Measurements from ENCODE around the gene CD82.

Gene CD82

DNA sequence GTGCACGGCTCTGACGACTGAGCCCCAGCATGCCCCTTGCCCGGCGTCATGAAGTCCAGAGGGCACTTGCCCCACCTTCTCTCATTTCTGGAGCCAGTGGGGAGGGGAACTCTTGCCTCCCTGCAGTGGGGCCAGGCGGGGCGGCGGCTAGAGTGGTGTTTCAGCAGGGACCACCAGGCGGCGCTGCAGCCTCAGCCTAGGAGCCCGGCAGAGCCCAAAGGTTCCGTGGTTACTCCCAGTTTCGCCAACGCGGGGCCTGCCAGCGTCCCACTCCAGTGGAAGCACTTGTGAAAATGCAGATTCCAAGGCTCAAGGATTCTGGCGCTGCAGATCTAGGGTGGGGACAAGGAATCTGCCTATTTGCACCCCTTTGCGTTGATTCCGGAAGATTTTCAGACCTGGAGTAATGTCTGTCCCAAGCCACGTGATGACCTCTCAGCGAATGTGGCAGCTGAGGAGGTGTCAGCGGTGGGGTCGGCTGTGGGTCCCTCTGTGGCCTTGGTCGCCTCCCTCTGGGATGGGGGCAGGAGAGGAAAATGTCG, 55.7 kb downstream of the CD82 start:
- peak in 5 of 6 experiments; percentile 43 to 67 (median 48) for DNase-seq

DNA sequence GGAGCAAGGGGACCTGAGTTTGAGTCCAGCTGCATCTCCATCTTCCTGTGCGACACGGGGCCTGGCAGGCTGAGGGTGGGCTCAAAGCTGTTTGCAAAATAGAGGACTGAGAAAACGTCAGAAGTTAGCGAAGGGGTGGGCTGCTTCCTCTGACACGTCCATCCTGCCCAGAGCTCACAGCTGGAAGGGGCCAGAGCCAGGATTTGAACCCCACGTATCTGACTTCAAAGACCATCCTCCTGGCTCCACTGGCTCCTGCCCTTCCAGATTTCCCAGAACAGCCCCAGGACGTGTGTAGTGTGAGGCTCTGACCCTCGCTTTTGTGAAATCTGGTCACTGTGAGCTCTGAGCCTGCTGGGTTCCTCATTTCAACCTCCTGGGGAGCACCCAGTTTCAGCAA, 56.3 kb downstream of the CD82 start:
- DNase-seq = no peak

DNA sequence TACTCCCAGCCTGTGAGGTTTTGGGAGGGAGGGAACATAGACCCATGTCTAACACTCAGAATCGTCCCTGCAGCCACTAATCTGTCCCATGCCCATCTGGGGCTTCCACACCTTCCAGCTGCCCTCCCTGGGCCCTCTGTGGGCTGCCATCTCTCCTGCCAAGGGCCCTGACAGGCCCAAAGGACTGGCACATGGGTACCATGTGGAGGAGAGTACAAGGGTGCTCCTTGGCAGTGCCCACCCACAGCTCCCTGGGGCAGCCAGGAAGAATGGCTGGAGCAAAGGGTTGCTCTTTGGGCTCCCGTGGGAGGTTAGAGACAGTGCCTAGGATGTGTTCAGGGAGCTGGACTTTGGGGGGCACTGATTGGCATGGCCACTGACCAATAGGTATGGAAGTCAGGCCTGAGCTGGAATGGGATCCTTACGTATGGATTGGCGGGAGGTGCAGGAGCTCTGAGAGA, 56.8 kb downstream of the CD82 start:
- no peak for DNase-seq

DNA sequence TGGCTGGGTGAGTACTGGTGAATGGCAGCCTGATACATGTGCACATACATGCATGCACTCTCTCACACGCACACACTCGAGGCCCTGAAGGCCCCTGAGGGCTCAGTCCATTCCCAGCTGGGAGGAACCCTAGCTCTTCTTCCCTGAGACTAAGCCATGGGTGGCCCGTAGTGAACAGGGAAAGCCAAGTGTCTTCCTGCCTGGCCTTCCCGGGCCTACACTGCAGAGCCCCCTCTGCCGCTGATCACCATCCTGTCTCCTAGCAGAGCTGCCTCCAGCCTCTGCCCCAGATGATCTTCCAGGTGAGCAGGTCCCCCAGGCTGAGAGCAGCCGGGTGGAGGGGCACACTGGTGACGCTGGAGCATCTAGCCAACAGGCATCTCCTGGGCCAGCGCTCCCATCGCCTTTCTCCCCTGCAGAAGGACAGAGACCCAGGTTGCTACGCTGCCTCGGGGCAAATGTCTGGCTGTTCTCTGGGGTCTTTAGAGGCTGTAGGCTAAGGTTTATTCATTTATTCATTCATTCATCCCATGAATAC, 57.3 kb downstream of the CD82 start:
- no peak for DNase-seq

DNA sequence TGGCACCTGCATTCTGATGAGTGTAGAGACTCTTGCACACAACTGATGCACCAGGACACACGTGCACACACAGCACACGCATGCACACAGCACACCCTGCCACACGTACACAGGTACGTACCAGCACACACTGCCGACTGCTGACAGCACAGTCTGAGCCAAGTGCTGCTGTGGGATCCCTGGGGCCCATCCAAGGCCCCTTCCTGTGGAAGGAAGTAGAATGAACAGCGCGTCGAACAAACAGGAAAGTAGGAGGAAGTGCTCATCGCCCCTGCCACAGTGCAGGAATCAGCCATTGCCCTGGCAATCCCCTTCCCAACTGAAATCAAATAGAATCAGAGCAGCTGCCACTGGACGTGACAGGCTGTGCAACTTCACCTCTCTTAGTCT, 57.9 kb downstream of the CD82 start:
- DNase-seq = no peak

DNA sequence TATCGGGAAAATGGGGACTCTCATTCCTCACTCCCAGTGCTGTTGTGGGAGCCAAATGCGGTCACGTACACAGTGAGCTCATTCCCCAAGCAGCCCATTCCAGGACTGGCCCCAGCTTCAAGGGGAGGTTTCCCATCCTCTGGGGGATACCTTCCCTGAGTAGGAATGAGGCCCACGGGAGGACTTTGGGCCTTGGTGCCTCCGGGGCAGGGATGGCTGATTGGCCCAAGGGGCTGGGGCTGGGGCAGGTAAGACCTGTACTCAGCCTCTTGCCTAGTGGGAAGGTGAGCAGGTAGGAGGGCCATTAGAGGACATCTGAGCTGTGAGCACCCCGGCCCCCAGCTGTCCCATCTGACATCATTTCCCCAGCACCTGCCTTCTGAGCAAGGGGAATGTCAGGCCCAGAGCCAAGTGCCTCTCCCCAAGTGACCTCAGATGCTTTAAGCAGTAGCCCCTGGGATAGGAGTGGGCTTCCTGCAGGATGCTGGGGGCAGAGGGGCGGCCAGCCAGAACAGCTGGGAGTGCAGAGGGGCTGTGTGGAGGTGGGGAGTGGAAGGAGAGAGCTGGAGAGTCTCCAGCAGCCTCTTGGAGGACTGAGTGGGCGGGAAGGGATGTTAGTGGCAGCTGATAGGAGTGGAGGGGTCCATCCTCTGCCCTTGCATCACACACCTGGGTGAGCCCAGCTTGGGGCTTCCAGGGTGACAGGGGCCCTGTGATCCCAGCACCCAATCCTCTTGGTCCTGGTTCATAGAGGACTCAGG, 58.4 kb downstream of the CD82 start:
- DNase-seq = no peak

DNA sequence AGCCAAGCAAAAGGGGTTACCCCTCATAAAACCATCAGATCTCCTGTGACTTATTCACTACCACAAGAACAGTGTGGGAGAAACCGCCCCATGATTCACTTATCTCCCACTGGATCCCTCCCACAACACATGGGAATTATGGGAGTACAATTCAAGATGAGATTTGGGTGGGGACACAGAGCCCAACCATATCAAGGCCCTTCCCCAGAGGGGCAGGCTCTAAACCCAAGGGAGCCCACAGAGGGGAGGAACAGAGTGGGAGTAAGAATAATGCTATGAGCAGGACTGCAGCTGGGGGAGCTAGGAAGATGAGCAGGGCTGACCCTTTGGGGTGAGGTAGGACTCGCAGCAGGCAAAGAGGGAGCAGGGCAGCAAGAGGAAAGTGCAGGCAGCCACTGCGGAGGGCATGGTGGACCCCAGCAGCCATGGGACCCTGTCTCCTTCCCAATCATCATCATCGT, 59.3 kb downstream of the CD82 start:
- no peak for DNase-seq

DNA sequence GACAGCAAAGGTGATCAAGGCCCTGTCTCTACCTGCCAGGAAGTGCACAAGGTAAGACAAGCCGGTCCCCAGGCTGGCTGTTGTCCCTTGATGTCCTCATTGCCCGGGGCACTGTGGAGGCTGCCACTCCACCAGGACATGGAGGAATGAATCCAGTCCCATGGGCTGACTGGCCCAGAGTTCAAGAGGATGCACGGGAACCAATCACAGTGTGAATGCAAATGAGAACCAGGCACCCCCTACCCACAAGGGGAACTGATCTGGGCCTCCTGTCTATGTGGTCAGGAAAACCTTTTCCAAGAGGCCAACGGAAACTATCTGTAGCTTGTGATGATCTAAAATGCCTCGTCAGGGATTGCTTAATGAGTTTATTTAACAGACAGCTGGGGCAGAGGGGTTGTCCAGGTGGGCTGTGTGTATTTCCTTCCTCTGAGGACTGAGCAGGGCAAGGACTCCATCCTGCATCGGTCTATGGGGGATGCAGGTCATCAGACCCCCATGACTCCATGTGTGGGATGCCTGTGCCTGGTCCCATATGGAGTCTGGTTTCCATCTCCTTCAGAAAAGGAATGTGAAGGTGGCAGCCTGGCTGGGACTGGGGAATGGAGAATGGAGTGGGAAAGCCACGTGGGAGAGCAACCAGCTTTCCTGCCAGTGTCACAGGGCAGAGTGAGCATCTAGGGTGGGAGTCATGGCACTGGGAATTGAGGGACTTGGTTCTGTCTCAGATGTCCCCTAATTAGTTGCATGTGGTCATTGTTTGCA, 60.5 kb downstream of the CD82 start:
- no peak for DNase-seq

DNA sequence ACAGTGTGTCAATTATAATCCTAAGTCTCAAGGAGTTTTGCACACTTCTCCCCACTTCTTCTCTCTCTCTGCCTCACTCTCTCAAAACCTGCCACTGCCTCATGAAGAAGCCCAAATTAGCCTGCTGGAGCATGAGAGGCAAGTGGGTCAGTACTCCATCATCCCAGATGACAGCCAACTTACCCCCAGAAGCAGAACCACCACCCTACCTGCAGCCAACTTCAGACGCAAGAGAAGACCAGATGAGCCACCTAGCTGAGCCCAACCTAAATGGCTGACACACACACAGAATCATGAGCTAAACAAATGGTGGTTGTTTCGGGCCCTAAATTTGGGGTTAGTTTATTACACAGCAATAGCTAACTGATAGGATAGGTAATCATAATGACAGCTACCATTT, 61.2 kb downstream of the CD82 start:
- no peak for DNase-seq

DNA sequence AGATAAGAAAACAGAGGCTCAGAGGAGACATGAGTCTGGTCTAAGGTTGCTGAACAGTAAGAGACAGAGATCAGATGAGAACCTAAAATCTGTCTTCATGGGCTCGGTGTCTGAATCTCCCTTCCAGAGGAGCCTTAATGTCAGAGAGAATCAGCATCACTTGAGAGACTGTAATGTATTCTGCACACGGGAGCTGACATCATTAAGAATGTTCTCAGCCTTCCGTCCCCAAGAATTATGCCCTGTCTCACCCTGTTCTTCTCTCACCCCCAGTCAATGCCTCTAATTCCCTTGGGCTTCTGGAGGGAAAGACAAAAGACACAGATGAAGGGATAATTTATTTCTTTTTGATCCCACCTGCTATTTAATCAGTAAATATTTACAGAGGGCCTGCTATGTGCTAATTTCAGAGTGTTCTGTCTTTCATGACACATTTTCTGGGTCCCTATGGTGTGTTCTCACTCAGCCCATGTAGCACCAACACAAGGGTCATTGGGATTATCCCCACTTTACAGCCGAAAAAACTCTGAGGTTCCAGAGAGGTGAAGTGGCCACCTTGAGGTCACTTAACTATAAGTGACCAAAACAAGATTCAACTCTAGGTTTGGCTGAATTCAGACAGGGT, 61.8 kb downstream of the CD82 start:
- no peak for DNase-seq

DNA sequence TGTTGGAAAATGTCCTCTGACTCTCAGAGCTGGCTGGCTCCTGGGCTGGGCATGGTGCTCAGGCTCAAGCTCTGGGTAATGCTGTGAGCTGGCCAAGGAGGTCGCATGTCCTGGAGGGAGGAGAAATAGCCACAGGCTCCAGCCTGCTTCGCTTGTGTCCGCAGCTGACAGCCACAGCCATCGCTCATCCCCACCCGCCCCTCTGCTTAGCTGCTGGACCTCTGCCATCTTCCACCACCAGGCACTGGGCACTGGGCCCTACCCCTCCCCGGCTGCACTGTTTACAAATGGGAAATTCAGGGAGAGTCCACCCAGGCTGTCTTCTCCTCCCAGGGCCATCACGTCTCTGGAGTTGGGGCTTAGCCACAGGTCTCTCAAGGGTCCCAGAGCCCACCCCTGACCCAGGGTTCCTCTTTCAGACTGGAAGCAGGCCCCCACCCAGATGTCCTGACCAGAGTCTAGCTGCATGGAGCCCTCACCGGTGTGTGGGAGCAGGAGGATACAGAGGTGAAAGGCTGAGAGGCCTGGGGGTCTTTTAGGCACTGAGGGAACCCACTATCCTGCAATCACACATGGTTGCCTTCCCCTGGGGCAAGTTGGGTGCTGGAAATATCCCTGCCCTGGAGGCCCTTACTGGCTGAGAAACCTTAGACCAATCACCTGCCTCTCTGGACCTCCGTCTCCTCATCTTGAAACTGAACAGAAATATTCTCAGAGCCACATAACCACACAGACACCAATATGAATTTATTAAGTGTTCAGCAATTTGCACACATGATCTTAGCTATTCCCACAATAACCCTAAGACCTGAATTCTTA, 62.7 kb downstream of the CD82 start:
- DNase-seq = no peak

DNA sequence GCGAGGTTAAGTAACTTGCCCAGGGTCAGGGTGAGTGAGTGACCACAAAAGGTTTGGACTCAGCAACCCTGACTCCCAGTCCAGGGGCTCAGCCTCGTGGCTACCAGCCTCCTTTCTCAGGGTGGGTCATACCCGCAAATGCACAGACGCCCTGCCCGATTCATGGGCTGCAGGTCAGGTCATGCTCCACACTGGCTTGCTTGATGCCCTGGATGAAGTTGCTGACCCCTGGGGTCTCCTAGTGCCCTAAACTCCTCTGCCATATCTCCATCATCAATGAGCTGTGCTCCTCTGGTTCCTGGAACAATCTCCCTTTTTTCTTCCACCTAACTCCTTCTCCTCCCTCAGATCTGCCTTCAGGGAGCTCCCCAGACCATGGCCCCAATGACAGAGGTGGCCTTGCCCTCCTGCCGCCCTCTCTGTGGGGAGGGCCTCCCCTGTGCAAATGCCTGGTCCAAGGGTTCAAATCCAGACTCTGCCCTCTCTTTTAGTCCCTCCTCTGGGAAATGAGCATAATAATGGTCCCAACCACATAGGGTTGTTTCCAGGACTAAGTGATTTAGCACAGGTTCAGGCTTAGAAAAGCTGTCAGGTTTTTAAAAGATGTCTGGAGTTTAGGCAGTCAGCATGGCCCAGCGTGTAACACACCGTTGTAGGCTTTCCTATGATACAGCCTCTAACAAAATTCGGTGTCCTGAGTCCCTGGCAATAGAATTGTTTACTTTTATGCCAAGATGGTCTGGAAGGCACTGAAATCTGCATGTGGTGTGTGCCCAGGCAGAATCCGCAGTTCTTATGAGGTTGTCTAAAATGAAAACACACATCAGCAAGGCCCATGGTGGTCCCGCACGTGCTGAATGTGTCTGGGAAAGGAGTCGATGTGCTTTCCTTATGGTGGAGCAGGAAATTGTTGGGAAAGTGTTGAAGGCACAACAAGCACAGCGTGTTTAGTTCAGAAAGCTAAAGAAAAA, 63.6 kb downstream of the CD82 start:
- DNase-seq = no peak

DNA sequence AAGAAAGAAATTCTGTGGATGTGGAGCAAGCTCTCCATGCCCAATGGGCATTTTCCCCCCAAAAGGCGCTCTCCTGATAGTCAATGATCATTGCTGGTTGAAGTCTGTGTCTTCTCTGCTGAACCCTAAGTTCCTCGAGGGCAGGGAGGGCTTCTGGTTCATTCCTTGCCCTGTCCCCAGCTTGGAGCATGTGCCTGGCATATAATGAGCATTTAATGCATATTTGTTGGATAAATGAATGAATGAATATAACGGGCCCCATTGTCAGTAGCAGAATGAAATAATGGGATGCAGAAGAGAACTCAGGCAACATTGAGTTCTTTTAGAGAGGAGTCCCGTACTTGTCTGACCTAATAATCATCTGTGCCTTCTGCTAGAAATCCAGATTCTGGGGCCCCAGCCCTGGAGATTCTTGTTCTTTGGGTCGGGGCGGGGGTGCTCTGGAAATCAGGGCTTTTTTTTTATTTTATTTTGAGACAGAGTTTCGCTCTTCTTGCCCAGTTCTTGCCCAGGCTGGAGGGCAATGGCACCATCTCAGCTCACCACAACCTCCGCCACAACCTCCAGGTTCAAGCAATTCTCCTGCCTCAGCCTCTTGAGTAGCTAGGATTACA, 64.4 kb downstream of the CD82 start:
- no peak for DNase-seq

DNA sequence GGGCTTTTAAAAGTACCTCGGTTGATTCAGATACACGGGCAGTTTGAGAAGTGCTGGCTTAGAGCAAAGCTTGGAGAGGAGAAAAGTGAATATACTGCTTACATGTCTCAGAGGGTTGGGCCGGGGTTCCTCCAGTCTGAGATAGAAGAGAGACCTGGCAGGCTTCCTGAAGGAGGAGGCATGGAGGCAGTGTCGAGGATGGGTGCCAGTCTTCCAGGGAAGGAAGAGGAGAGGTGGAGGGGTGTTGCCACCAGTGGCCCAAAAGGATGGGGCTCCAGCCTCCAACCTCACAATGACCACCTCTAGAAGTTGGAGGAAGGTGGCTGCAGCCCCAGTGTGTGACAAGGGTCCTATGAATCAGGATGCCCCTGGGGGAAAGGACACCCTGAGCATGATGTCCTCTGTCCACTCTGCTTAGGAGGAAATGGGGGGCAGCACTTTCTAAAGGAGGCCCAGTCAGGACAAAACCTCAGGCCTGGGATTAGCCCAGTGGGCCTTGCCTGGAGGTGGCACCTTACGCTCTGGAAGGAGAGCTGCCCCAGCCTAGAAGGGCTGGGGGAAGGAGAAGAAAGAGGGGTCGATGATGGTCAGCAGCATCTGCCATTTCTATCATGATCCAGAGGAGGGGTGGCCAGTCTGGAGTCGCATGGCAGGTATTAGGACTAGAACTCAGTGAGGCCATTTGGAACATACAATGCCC, 65.2 kb downstream of the CD82 start:
- no peak for DNase-seq

DNA sequence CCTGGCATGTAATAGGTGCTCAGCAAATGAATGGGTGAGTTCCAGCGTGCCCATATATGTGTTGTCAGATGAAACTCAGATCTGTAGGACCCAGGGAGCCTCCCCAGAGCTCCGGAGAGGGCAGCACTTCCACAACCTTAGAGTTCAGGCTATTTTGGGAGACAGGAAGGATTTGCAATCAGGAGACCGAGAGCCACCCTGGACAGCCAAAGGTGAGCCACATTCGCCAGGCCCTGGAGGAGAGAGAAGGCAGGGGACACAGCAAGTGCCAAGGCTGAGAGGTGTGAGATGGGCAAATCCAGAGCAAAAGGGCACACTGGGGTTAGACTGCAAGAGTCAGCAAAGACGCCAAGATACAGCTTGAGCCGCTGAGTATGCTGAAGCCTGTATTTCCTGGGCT, 66.4 kb downstream of the CD82 start:
- DNase-seq = no peak

DNA sequence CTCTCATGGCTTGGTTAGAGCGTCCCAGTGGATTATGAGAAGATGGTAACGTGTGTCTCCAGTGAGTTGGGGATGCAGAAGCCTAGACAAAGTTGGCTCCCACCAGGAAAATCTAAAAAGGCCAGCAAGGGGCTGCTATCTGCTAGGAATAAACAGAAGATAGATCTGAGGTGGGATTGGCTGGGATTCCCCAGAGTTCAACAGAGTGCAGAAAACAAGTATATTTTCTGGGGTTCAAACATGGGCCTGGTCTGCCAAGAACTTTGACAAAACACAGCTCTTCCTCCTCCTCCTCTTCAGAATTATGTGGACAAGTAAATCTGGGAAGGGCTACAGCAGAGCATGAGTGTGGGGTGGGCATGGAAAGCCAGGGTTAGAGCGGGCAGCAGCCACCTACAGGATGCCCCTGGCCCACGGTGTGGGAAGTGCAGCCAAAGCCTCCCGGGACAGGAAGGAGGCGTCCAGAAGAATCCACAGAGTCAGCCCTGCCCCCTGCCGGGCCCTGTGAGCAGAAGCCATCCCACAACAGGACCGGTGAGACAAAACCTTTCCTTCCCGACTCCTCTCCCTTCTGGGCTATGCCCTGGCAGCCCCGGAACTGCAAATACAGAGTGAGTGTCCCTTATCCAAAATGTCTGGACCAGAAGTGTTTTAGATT, 67.1 kb downstream of the CD82 start:
- DNase-seq = peak in 3 of 6 experiments; percentile 6 to 23 (median 14)

DNA sequence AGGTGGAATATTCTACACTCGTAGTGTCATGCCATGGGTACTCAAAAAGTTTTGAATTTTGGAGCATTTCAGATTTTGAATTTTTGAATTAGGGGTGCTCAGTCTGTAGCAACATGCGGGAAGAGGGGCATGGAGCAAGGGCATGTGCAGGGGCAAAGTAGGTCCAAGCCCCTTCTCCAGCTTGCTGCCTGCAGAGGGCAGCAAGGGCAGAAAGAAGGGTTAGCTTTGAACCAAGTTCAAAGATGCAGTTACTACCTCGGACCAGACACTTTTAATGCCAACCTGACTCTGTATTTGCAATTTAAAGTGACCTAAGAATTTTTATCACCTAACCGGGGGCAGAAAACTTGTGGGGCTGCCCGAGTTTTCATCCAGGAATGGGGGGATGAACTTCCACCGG, 68.2 kb downstream of the CD82 start:
- peak in 1 of 6 experiments; percentile 6 for DNase-seq

DNA sequence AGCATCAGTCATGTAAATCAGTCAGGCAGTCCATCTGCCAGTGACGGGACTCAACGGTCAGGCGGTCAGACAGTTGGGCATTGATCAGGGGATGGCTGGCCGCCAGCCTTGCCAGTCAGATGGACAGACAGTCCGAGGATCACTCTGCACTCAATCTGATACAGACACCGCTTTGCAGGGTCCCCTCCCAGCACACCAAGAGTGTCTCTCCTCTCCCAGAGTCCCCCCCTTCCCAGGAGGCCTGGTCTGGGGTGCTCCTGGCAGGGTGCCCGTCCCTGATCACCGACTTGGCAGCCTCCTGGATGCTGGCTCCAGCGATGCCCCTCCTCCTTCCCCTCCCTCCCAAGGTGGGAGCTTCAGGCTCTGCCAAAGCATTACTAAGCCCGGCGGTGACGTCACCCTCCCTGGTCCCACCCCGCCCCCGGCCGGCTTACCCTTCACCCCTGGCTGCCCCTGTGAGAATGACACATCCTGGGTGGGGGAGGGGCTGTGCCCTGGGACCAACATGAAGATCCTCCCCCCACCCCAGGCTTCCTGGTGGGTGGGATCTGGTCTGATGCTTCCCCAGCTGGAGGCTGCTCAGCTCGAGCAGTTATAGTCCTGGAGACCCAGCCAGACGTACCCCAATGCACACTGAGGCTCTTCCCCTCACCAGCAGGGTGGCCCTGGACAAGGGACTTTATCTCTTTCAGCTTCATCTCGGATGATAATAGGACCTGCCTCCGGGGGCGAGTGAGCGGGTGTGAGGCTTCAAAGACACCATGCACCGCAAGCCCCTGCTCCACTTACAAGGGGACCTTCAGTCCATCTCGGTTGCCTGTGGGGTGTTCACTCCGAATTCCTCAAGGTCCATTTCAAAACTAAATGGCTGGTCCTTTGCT, 69.2 kb downstream of the CD82 start:
- no peak for DNase-seq

Measured in stimulated activated naive CD4-positive, alpha-beta T cell (primary cell).